Spleen (tissue), 11 donors: ENCODE data around the gene SLC26A8. TPM values are rescaled to one million over a fixed set of nuclear protein-coding genes. Genes with fewer than 3 reads are reported as not detected.

Source experiments
- DNase-seq: peaks from one replicate; pipeline ENCODE4 v3.0.0-alpha.2; 2020
- H3K27ac ChIP-seq, 8 donors: fragments of 200-600 bp; sonication (generic) in 7 of 8; 1 replicate in 4 of 8; 2 replicates in 4 of 8; pipeline versions ENCODE4 v1.5.0 to v1.8.0; 2016 to 2021; ENCODE audit warnings: inconsistent platforms in 4 of 8, mild to moderate bottlenecking in 4 of 8, moderate library complexity in 1 of 8
- H3K27me3 ChIP-seq, 7 donors: fragments of 200-600 bp; sonication (generic) in 6 of 7; replicated peaks in 1 of 7; 1 replicate in 4 of 7; 2 replicates in 3 of 7; pipeline versions ENCODE4 v1.5.0 to v1.8.0; 2016 to 2021; ENCODE audit warnings: inconsistent platforms in 3 of 7, mild to moderate bottlenecking in 1 of 7
- H3K36me3 ChIP-seq, 6 donors: fragments of 200-600 bp; sonication (generic) in 5 of 6; 1 replicate in 4 of 6; 2 replicates in 2 of 6; pipeline versions ENCODE4 v1.5.0 to v1.8.0; 2016 to 2021; ENCODE audit warnings: inconsistent platforms in 2 of 6
- H3K4me1 ChIP-seq, 6 donors: fragments of 200-600 bp; sonication (generic) in 5 of 6; 1 replicate in 3 of 6; 2 replicates in 3 of 6; pipeline versions ENCODE4 v1.5.0 to v1.8.0; 2016 to 2021; ENCODE audit warnings: inconsistent platforms in 3 of 6
- H3K4me3 ChIP-seq, 8 donors: fragments of 200-600 bp; sonication (generic) in 7 of 8; 1 replicate in 4 of 8; 2 replicates in 4 of 8; pipeline versions ENCODE4 v1.5.0 to v1.8.0; 2016 to 2021; ENCODE audit warnings: inconsistent platforms in 4 of 8, mild to moderate bottlenecking in 4 of 8, moderate library complexity in 2 of 8
- H3K9me3 ChIP-seq, 8 donors: fragments of 200-600 bp; sonication (generic) in 7 of 8; 1 replicate in 4 of 8; 2 replicates in 4 of 8; pipeline versions ENCODE4 v1.5.0 to v1.8.0; 2016 to 2021; ENCODE audit warnings: inconsistent platforms in 4 of 8
- CTCF ChIP-seq, 11 experiments: fragments of 200-600 bp in 7 of 11; fragments of 450-650 bp in 4 of 11; sonication (generic) in 4 of 11; IDR thresholded peaks in 8 of 11; conservative IDR thresholded peaks in 3 of 11; 1 replicate in 7 of 11; 2 replicates in 4 of 11; pipeline versions ENCODE4 v1.4.0 to v1.8.0; 2016 to 2021; ENCODE audit warnings: antibody characterized with exemption in 11 of 11, inconsistent platforms in 4 of 11, mild to moderate bottlenecking in 1 of 11
- POLR2A ChIP-seq, 3 donors: fragments of 450-650 bp; IDR thresholded peaks; one replicate each; pipeline ENCODE4 v1.5.1; 2017; ENCODE audit warnings: antibody characterized with exemption in 3 of 3, mild to moderate bottlenecking in 1 of 3
- POLR2AphosphoS5 ChIP-seq, 3 donors: sonication (generic); formaldehyde crosslinking; IDR thresholded peaks; one replicate each; pipeline ENCODE4 v1.5.1; 2017; ENCODE audit warnings: antibody characterized with exemption in 3 of 3
- WGBS, 5 donors: extraction: QIAGEN DNeasy Blood & Tissue Kit in 3 of 5; methylation state at CpG; one replicate each; pipeline versions ENCODE4 v1.1.5 to v1.1.7; 2013 to 2018; 5-methylcytosine and 5-hydroxymethylcytosine counted together
- intact Hi-C: fragments of 100-400 bp; cut with DNase I; formaldehyde crosslinking; loops from one replicate; pipeline ENCODE4 v1.15.0; 2023; ENCODE audit warnings: low total_unique reads
- polyA plus RNA-seq, 3 donors: library from polyadenylated mRNA; stranded (reverse); fragments of 200-250 nt; gene quantifications; one replicate each; pipeline ENCODE4 v1.2.1, GENCODE V29; 2013
- total RNA-seq, 7 donors: library from RNA; depleted of rRNA in 3 of 7; stranded (reverse); fragments of >200 nt in 3 of 7; fragmentation: NEBNext Ultra II Directional in 4 of 7; extraction: Animal tissue kit (Norgen Biotek cat#: 25700) in 4 of 7; gene quantifications; one replicate each; pipeline versions ENCODE4 v1.1.0 to v1.2.1, GENCODE V29; 2016 to 2021
- donor health status: healthy with polysubstance abuse.
- donor health status: DM: no; HTN: no; CAD: no; lungs with moderate emphysema.
- donor health status: DM: no; HTN: no; CAD: no.
- donor health status: Bipolar disorder and iron deficiency.
- donor health status: healthy.
- donor health status: DM: no; HTN: no; CAD: no.
- donor health status: DM: yes; HTN: yes; CAD: no.

SLC26A8 gene
- total and polyA plus RNA-seq, 10 donors: 0.11 to 7.8 (median 2.5) TPM

DNA sequence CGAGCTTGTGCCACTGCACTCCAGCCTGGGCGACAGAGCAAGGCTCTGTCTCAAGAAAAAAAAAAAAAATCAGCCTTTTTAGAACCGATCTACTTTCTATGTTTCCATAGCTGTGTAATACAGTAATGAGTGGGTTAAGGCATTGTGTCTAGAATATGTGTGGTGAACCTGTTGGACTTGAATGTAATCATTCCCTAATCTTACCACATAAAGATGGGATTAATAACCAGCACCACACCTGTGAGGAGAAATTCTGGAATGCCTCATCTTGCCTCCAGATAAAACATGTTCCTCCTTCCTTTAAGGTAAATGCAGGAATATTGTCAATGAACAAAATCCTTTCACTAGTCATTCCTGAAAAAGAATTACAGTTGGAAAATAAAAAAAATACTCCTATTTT, 46.8 kb upstream of the SLC26A8 start:
- no peaks in the 10 kb centered on the region for H3K9me3 ChIP-seq
- peaks cover 0 to 84% (median 19%) of the 10 kb centered on the region in 6 donors for H3K4me1 ChIP-seq
- H3K27me3 ChIP-seq: no peaks in the 10 kb centered on the region
- TF ChIP-seq CTCF (IDR thresholded peaks at IDR 0.05 in 8 of 11, conservative IDR thresholded peaks at IDR 0.05 in 3 of 11) (no peak), POLR2A (IDR thresholded peaks at IDR 0.05) (no peak), POLR2AphosphoS5 (IDR thresholded peaks at IDR 0.05) (no peak)
- no peak overlapping the region for H3K27ac ChIP-seq
- H3K4me3 ChIP-seq: no peak overlapping the region
- intact Hi-C loops: no loop called here
- no peak for DNase-seq
- H3K36me3 ChIP-seq: peaks cover 0 to 44% (median 6%) of the 10 kb centered on the region in 6 donors
- 90 to 97% (median 93%) methylated on average over 3 of the region's 3 CpGs for WGBS, 5 donors

- 84 to 88% (median 86%) methylated on average over 3 of the region's 3 CpGs for WGBS, 5 donors
- TF ChIP-seq POLR2AphosphoS5 (IDR thresholded peaks at IDR 0.05) (no peak), POLR2A (IDR thresholded peaks at IDR 0.05) (no peak), CTCF (IDR thresholded peaks at IDR 0.05 in 8 of 11, conservative IDR thresholded peaks at IDR 0.05 in 3 of 11) (no peak)
- Histone ChIP-seq H3K4me3 (no peak overlapping the region), H3K36me3 (peaks cover 0 to 34% (median 2%) of the 10 kb centered on the region in 6 donors), H3K27me3 (no peaks in the 10 kb centered on the region), H3K9me3 (no peaks in the 10 kb centered on the region), H3K27ac (no peak overlapping the region), H3K4me1 (peaks cover 0 to 88% (median 23%) of the 10 kb centered on the region in 6 donors)
- intact Hi-C loops: no loop called here
- no peak for DNase-seq
These were observed 45.8 kb upstream of the SLC26A8 start for GRCh38 chr6:36070252-36070651.

- Histone ChIP-seq H3K27me3 (no peaks in the 10 kb centered on the region), H3K36me3 (peaks cover 0 to 27% (median 1%) of the 10 kb centered on the region in 6 donors), H3K4me3 (no peak overlapping the region), H3K4me1 (peaks cover 0 to 92% (median 27%) of the 10 kb centered on the region in 6 donors), H3K27ac (no peak overlapping the region), H3K9me3 (no peaks in the 10 kb centered on the region)
- TF ChIP-seq CTCF (IDR thresholded peaks at IDR 0.05 in 8 of 11, conservative IDR thresholded peaks at IDR 0.05 in 3 of 11) (no peak), POLR2AphosphoS5 (IDR thresholded peaks at IDR 0.05) (no peak), POLR2A (IDR thresholded peaks at IDR 0.05) (no peak)
- intact Hi-C loops: no loop called here
- 69 to 93% (median 84%) methylated on average over 1 of the region's 1 CpG for WGBS, 5 donors
- DNase-seq: no peak
These were observed 45.1 kb upstream of the SLC26A8 start for GRCh38 chr6:36069573-36069972.

DNA sequence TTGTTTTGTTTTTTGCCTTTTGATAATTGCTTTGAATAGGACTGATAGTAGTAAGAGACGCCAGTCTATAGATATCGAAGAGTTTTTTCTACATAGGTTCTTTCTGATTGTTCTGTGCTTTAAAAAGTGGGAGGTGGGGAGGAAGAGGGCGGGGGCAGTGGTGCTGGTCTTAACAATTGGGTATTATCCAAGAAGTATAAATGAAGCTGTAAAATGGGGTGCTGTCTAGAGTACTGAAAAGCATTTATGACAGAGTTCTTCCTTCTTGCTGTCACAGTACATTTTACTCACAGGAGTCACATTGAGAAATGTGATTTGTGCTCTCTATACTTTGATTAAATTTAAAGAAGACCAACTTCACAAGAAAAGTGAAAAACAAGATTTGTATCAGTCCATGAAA, 44.1 kb upstream of the SLC26A8 start:
- no peaks in the 10 kb centered on the region for H3K27me3 ChIP-seq
- intact Hi-C loops: no loop called here
- H3K36me3 ChIP-seq: peaks cover 0 to 17% (median 0%) of the 10 kb centered on the region in 6 donors
- WGBS, 5 donors: 76 to 93% (median 91%) methylated on average over 3 of the region's 3 CpGs
- H3K27ac ChIP-seq: no peak overlapping the region
- H3K9me3 ChIP-seq: no peaks in the 10 kb centered on the region
- peaks cover 0 to 98% (median 29%) of the 10 kb centered on the region in 6 donors for H3K4me1 ChIP-seq
- DNase-seq: no peak
- H3K4me3 ChIP-seq: no peak overlapping the region
- no peak for TF ChIP-seq POLR2A (IDR thresholded peaks at IDR 0.05)
- TF ChIP-seq POLR2AphosphoS5 (IDR thresholded peaks at IDR 0.05): no peak
- no peak for TF ChIP-seq CTCF (IDR thresholded peaks at IDR 0.05 in 8 of 11, conservative IDR thresholded peaks at IDR 0.05 in 3 of 11)
